Measurements from ENCODE around the gene CCN6.

The CCN6 gene

DNA sequence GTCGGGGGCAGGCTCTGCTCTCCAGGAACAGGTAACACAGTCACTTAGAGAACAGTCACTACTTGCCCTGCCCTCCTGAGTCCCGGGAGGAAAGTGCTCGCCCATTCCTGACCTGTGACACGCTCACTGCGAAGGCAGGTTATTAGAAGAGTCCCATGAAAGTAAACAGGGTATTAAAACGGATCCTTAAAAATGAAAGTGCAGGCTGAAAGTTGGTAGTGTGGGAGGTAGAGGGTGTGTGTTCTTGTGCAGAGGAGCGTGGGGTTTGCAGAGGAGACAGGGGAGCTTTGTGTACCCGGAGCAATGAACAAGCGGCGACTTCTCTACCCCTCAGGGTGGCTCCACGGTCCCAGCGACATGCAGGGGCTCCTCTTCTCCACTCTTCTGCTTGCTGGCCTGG lies at the start of gene CCN6:
Gene CCN6, plus strand, starts transcription at position 104 of the 400 bp plus-strand sequence. Its CDS starts 254 bp downstream, at position 358.
- H3K27ac Mint-ChIP-seq = no peak within 1 kb of the TSS
- peaks cover 10% of the 10 kb centered on the region for H3K27me3 Mint-ChIP-seq (ENCODE audit: low read depth)
- no peaks in the 10 kb centered on the region for H3K9me3 Mint-ChIP-seq
- H3K4me3 Mint-ChIP-seq = no peak within 1 kb of the TSS
- no peaks in the 10 kb centered on the region for H3K4me1 Mint-ChIP-seq (ENCODE audit: low read depth)
- H3K36me3 Mint-ChIP-seq (ENCODE audit: low read depth) = no peaks in the 10 kb centered on the region

DNA sequence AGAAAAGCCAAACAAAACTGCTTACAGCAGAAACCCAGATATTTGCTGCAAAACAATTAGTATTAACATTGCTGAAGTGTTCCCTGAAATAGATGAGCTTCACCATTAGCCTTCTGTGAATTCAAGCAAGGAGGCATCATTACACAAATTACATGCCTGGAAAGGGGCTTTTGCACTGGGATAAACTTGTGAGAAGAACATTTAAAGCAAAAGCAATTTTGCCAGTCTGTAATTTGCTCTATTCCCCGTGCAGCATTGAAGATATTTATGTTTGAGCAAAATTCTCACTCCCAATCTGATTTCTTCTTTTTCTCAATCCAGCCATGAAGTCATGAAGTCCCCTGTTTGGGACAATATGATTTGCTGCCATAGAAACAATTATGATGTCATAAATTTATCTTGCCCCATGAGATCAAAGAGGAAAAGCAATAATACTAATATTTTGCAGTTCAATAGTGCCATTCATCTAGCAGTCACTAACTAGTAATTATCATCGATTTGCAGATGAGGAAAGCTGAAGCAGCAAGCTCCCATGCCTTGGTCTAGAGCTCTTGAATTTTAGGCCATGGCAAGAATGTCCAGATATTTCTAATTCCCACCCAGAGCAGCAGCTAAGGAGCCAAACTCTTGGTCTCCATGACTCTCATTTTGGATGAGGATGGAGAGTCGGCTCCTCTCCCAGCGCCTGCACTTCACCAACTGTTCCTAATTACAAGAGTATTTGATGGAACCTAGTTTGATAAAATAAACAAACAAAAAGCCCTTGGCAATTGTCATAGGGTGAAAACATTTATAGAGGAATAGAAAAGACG lies 49.5 kb upstream of the CCN6 start:
- Mint-ChIP-seq H3K27me3 (ENCODE audit: low read depth) (no peaks in the 10 kb centered on the region), H3K36me3 (ENCODE audit: low read depth) (no peaks in the 10 kb centered on the region)

GRCh38 chr6:112005013-112005371 lies 48.9 kb upstream of the CCN6 start:
- H3K9me3 Mint-ChIP-seq = no peaks in the 10 kb centered on the region
- H3K4me1 Mint-ChIP-seq (ENCODE audit: low read depth) = peaks cover 13% of the 10 kb centered on the region
- no peak overlapping the region for H3K27ac Mint-ChIP-seq
- H3K36me3 Mint-ChIP-seq (ENCODE audit: low read depth) = no peaks in the 10 kb centered on the region
- no peak overlapping the region for H3K4me3 Mint-ChIP-seq
- H3K27me3 Mint-ChIP-seq (ENCODE audit: low read depth) = no peaks in the 10 kb centered on the region

More for the DNA sequence above, 49.5 kb upstream of the CCN6 start:
- H3K27ac Mint-ChIP-seq = no peak overlapping the region
- no peak overlapping the region for H3K4me3 Mint-ChIP-seq
- H3K4me1 Mint-ChIP-seq (ENCODE audit: low read depth) = peaks cover 13% of the 10 kb centered on the region
- H3K9me3 Mint-ChIP-seq = no peaks in the 10 kb centered on the region

DNA sequence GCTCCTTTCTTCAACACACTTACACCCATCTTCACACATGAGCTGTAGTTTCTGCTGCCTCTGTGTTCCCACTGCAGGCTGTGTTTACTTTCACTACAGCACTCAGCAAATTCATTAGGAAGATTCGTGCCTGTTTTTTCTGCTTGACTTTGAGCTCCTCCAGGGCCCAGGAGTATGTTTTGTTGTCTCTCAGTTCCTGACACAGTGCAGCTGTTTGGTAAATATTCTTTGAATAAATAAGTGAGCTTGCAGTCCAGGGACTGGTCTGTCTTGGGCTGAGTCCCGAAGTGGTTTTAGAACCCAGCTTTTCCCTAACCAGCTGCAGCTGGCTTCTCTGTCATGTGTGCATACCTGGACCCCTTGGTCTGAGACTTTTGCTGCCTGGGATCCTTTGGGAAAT lies 46.6 kb upstream of the CCN6 start:
- Mint-ChIP-seq H3K27me3 (ENCODE audit: low read depth) (no peaks in the 10 kb centered on the region), H3K36me3 (ENCODE audit: low read depth) (no peaks in the 10 kb centered on the region), H3K4me3 (no peak overlapping the region), H3K4me1 (ENCODE audit: low read depth) (peaks cover 13% of the 10 kb centered on the region), H3K9me3 (no peaks in the 10 kb centered on the region), H3K27ac (no peak overlapping the region)

DNA sequence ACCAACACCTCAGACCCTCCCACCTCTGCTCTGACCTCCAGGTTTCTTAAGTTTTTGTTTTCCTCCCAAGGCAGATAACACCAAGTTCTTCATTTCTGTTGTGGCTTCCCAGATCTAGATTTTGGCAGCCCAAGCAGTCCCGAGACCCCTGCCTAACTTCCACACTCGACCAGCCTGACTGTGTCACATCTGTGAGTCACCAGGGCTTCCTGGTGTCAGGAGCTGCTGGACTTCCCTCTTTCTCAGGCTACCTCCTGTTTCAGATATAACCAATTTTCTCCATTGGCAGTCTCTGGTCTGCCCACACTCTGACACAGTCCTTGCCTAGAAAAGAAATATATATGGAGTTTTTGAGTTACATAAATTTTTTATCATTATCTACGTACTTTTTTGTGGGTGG lies 46.1 kb upstream of the CCN6 start:
- Mint-ChIP-seq H3K27ac (no peak overlapping the region), H3K27me3 (ENCODE audit: low read depth) (no peaks in the 10 kb centered on the region), H3K9me3 (no peaks in the 10 kb centered on the region), H3K4me1 (ENCODE audit: low read depth) (peaks cover 13% of the 10 kb centered on the region), H3K36me3 (ENCODE audit: low read depth) (no peaks in the 10 kb centered on the region), H3K4me3 (no peak overlapping the region)

DNA sequence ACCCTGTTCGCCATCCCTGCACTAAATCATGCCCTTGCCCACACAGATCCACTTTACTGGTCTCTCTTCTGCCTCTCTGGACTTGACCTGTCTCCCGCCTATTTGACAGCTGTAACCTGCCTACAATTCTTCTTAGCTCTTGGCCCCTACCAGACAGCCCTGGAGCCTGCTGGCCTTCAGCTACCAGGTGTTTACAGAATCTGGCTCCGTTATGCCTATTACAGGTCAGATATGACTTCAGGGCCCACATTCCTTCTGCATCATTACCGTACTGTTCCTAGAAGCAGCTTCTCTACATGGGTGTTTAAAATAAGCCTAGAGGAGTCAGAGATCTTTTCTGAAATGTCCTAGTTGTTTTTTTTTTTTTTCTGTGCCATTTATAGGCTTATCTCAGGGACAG lies 45.4 kb upstream of the CCN6 start:
- Mint-ChIP-seq H3K4me3 (no peak overlapping the region), H3K27me3 (ENCODE audit: low read depth) (no peaks in the 10 kb centered on the region), H3K4me1 (ENCODE audit: low read depth) (peaks cover 11% of the 10 kb centered on the region), H3K9me3 (no peaks in the 10 kb centered on the region), H3K27ac (no peak overlapping the region), H3K36me3 (ENCODE audit: low read depth) (no peaks in the 10 kb centered on the region)

DNA sequence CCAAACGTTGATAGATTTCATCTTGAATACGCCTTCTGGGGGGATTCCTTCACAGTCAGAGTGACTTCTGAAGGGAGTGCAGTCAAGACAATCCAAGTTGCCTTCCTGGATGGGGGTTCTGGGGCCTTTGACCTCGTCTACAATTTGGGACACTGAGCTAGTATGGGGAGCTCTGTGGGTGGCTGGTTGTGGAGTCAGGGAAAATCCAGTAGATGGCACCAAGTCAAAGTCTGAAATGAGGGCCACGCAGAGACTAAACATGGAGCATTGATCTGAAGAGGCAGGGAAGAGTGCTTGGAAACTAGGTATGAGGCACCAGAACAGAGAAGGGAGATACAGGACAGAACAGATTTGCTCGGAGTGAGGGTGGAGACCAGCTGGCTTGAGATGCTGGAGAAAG lies 43.6 kb upstream of the CCN6 start:
- Mint-ChIP-seq H3K4me3 (no peak overlapping the region), H3K9me3 (no peaks in the 10 kb centered on the region), H3K36me3 (ENCODE audit: low read depth) (no peaks in the 10 kb centered on the region), H3K27ac (no peak overlapping the region), H3K4me1 (ENCODE audit: low read depth) (peaks cover 10% of the 10 kb centered on the region), H3K27me3 (ENCODE audit: low read depth) (no peaks in the 10 kb centered on the region)

DNA sequence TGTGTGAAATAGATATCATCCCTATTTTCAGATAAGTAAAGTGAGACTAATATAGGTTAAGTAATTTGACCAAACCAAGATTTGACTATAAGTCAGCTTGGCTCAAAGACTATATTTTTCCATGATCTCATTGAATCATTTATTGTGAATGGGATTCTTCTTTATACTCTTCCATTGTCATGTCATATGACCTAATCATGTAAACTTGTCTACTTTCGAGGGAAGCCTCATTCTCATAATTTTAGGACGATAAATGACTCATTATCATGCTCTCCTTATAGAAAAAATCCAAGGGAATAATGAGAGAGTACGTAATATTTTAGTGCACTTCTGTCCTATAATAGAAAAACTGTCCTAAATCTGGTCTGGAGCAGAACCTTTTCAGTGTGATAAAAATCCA lies 40.9 kb upstream of the CCN6 start:
- H3K4me1 Mint-ChIP-seq (ENCODE audit: low read depth) = peaks cover 32% of the 10 kb centered on the region
- no peaks in the 10 kb centered on the region for H3K9me3 Mint-ChIP-seq
- H3K27ac Mint-ChIP-seq = no peak overlapping the region
- no peak overlapping the region for H3K4me3 Mint-ChIP-seq
- no peaks in the 10 kb centered on the region for H3K36me3 Mint-ChIP-seq (ENCODE audit: low read depth)
- no peaks in the 10 kb centered on the region for H3K27me3 Mint-ChIP-seq (ENCODE audit: low read depth)

DNA sequence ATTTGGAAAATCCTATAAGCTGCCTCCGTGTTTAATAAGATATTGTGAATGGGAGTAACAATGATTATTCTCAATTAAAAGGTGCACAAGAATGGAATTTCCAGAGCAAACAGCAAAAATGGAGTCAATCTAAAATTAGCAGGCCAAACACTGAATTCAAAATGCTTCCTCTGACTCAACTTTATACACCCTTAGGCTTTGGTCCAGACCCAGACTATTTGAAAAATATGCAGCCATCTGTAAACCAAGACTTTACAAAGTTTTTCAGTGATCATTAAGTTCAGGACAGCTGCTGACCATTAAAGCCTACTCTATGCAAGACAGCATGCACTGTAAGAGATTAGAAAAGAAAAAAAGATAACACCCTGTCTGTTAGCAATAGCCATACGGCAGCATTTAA lies 39.4 kb upstream of the CCN6 start:
- no peaks in the 10 kb centered on the region for H3K9me3 Mint-ChIP-seq
- H3K4me1 Mint-ChIP-seq (ENCODE audit: low read depth) = peaks cover 30% of the 10 kb centered on the region
- no peaks in the 10 kb centered on the region for H3K36me3 Mint-ChIP-seq (ENCODE audit: low read depth)
- H3K4me3 Mint-ChIP-seq = no peak overlapping the region
- no peak overlapping the region for H3K27ac Mint-ChIP-seq
- no peaks in the 10 kb centered on the region for H3K27me3 Mint-ChIP-seq (ENCODE audit: low read depth)

DNA sequence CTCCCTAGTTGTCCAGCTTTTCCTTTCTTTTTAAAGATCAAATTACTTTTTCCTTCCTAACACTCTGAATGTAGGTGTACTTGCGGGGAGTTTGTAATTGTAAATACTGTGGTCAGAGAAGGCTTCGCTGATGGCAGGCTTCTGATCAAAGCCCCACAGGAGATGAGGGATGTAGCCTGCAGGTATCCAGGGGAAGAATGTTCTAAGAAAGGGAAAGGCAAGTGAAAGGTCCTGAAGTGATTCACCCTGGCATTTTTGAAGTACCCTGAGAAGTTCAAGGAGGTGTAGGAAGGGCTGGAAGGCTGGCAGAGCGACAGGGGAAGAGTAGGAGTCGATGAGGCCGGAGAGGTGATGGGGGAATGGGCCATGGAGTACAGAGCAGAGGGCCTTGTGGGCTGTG lies 38.2 kb upstream of the CCN6 start:
- Mint-ChIP-seq H3K4me1 (ENCODE audit: low read depth) (peaks cover 28% of the 10 kb centered on the region), H3K9me3 (no peaks in the 10 kb centered on the region)

DNA sequence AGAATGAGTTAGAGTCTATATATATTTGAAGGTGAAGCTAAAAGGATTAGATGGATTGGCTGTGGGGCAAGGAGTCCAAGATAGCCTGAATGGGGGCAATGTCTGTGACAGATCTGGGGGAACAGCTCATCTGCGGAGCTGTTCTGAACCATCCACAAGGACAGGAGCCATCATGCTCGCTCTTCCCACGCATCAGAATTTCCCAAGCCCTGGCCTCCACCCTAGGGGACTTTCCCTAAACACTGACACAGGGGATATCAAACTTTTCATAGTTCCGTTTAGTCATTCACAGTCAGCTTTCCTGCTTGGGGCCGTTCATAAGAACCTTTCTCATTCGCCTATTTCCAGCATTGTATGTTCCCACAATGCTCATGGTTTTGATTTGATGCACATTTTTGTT lies 37.6 kb upstream of the CCN6 start:
- Mint-ChIP-seq H3K36me3 (ENCODE audit: low read depth) (no peaks in the 10 kb centered on the region), H3K27me3 (ENCODE audit: low read depth) (no peaks in the 10 kb centered on the region), H3K9me3 (no peaks in the 10 kb centered on the region), H3K4me1 (ENCODE audit: low read depth) (peaks cover 28% of the 10 kb centered on the region), H3K27ac (peak overlapping the region; percentile 66), H3K4me3 (peak overlapping the region; percentile 27)

More for the DNA sequence above, 38.2 kb upstream of the CCN6 start:
- H3K27me3 Mint-ChIP-seq (ENCODE audit: low read depth) = no peaks in the 10 kb centered on the region
- no peak overlapping the region for H3K27ac Mint-ChIP-seq
- H3K36me3 Mint-ChIP-seq (ENCODE audit: low read depth) = no peaks in the 10 kb centered on the region
- H3K4me3 Mint-ChIP-seq = no peak overlapping the region

- H3K36me3 Mint-ChIP-seq (ENCODE audit: low read depth) = no peaks in the 10 kb centered on the region
- no peaks in the 10 kb centered on the region for H3K27me3 Mint-ChIP-seq (ENCODE audit: low read depth)
- H3K27ac Mint-ChIP-seq = no peak overlapping the region
- peaks cover 32% of the 10 kb centered on the region for H3K4me1 Mint-ChIP-seq (ENCODE audit: low read depth)
- no peak overlapping the region for H3K4me3 Mint-ChIP-seq
- no peaks in the 10 kb centered on the region for H3K9me3 Mint-ChIP-seq
Measured at GRCh38 chr6:112017169-112017568, 36.7 kb upstream of the CCN6 start.

DNA sequence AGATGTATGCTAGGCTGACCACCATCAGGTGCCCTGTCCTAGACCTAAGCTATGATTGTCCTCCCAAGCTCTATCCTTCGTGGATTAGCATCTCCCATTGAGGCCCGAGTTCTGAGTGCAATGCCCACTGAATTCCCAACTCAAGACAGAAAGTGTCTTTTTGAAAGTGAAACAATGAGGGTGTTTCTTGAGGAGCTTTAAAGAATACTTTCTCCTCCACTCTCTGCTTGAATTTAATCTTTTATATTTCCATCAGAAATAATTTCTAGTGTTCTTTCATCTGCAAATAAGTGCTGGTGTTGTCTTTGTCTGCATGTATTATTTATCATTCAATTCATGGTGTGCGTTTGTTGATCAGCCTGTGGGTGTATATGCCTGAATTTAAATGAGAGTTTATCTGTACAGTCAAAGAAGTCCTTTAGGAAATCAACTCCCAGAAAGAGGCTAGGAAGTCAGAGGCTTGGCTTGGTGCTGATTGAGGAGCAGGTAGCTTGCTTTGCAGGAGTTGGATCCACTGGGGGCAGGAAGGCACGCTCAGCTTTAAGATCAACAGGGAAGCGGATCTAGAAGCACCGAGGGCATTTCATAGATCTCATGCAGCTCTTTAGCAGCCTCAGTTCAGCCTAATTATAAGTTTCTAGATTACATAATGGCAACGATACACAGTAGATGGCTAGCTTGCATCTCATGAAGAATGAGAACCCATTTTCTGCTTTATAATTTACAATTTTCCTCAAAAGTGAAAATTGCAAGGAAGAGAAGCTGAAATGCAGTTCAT lies 36.0 kb upstream of the CCN6 start:
- no peak overlapping the region for H3K27ac Mint-ChIP-seq
- H3K27me3 Mint-ChIP-seq (ENCODE audit: low read depth) = no peaks in the 10 kb centered on the region
- H3K4me1 Mint-ChIP-seq (ENCODE audit: low read depth) = peaks cover 35% of the 10 kb centered on the region
- H3K4me3 Mint-ChIP-seq = no peak overlapping the region
- H3K36me3 Mint-ChIP-seq (ENCODE audit: low read depth) = no peaks in the 10 kb centered on the region
- H3K9me3 Mint-ChIP-seq = no peaks in the 10 kb centered on the region

DNA sequence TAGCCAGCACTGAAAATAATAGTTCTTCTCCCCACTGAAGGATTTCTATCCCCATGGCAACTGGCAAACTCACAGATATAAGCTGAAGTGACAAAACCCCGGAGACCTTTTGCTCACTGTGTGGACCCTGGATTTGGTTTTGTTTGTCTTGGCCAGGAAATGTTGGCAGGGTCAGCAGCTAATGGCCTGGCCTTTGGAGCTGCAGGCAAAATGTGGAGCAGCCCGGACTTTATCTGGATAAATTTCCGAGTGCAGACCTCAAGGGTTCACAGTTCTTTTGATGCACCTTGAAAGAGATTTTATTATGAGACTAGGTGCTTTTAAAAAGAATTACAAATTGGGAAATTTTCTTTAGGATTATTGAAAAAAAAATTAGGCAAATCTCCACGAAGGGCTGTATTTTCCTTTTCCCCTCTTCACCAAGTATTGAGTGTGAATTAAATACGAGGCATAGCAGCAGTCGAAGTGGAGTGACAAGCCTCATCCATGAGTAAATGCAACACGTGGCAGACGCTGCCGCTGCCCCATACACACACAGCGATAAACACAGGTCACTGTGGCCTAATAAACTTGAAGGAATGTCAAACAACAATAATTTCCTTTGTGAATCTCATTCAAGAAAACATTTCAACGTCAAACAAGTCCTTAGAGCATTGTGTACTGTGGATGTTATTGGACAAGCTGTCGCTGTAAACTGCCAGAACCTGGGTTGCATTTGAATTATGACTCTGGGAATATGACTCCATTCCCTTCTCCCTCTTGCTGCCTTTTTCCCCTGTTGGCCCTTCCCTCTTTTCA lies 35.1 kb upstream of the CCN6 start:
- Mint-ChIP-seq H3K27ac (no peak overlapping the region), H3K4me3 (no peak overlapping the region), H3K27me3 (ENCODE audit: low read depth) (no peaks in the 10 kb centered on the region), H3K4me1 (ENCODE audit: low read depth) (peaks cover 35% of the 10 kb centered on the region), H3K9me3 (peaks cover 6% of the 10 kb centered on the region), H3K36me3 (ENCODE audit: low read depth) (peaks cover 3% of the 10 kb centered on the region)

All from T-helper 1 cell treated with Interleukin-12 subunit alpha and Interleukin-12 subunit beta and Interleukin-4 antibody, amounts not matched to agents 30 μg/mL and 1 μg/mL, for 36 hours (primary cell).